PC-9 (cell line): ENCODE results near the gene AP3B1. TPM values are rescaled to one million over a fixed set of nuclear protein-coding genes. Genes with fewer than 3 reads are reported as not detected.

ENCODE experiments used
- BruUV-seq: library from RNA; stranded (reverse); fragments of 400-500 nt; replicated peaks from 2 replicates; lab custom pipeline; 2021; lab: Mats Ljungman, UMichigan
- CTCF ChIA-PET: fragments of 300-600 bp; sonication (Branson Sonifier 250); formaldehyde crosslinking; loops from one replicate; lab custom pipeline; 2022; ENCODE audit warnings: antibody characterized with exemption; lab: Charles Lee
- POLR2A ChIA-PET: fragments of 300-600 bp; sonication (Branson Sonifier 250); formaldehyde crosslinking; loops from one replicate; lab custom pipeline; 2022; ENCODE audit warnings: antibody characterized with exemption; ENCODE audit not compliant: unreplicated experiment; lab: Charles Lee
- DNase-seq, 2 experiments: peaks; one replicate each; pipeline versions ENCODE4 v3.0.0 to v3.0.0-alpha.2; 2015 to 2022; ENCODE audit warnings: mixed read lengths in 1 of 2
- H2AFZ ChIP-seq: fragments of 200-600 bp; sonication (generic); 2 replicates; pipeline ENCODE4 v1.8.1; 2017; ENCODE audit warnings: antibody characterized with exemption
- H3F3A ChIP-seq: fragments of 200-600 bp; sonication (generic); 2 replicates; pipeline ENCODE4 v1.8.1; 2017; ENCODE audit warnings: antibody characterized with exemption, mild to moderate bottlenecking, low read depth; ENCODE audit not compliant: insufficient read depth
- H3K27ac ChIP-seq: fragments of 200-600 bp; sonication (generic); 2 replicates; pipeline ENCODE4 v1.6.1; 2016; ENCODE audit warnings: mixed run types
- H3K27me3 ChIP-seq: fragments of 200-600 bp; sonication (generic); 2 replicates; pipeline ENCODE4 v1.6.1; 2016; ENCODE audit warnings: low read depth, mixed run types; ENCODE audit not compliant: insufficient read depth
- H3K36me3 ChIP-seq: fragments of 200-600 bp; sonication (generic); 2 replicates; pipeline ENCODE4 v1.6.1; 2016; ENCODE audit warnings: low read depth, mixed run types
- H3K4me1 ChIP-seq: fragments of 200-600 bp; sonication (generic); replicated peaks from 2 replicates; pipeline ENCODE4 v1.6.1; 2016; ENCODE audit warnings: mixed run types; ENCODE audit not compliant: insufficient read depth
- H3K4me2 ChIP-seq: fragments of 200-600 bp; sonication (generic); 2 replicates; pipeline ENCODE4 v1.6.1; 2017; ENCODE audit warnings: mixed run types
- H3K4me3 ChIP-seq: fragments of 200-600 bp; sonication (generic); 2 replicates; pipeline ENCODE4 v1.6.1; 2016; ENCODE audit warnings: mixed run types
- H3K79me2 ChIP-seq: fragments of 200-600 bp; sonication (generic); 2 replicates; pipeline ENCODE4 v1.6.1; 2017; ENCODE audit warnings: low read depth, mixed run types
- H3K9me2 ChIP-seq: fragments of 200-600 bp; sonication (generic); 2 replicates; pipeline ENCODE4 v1.8.1; 2017; ENCODE audit warnings: mild to moderate bottlenecking; ENCODE audit not compliant: insufficient read depth
- H3K9me3 ChIP-seq: fragments of 200-600 bp; sonication (generic); 2 replicates; pipeline ENCODE4 v1.8.1; 2016; ENCODE audit warnings: low read depth; ENCODE audit not compliant: insufficient read depth
- H4K20me1 ChIP-seq: fragments of 200-600 bp; sonication (generic); 2 replicates; pipeline ENCODE4 v1.8.1; 2017; ENCODE audit not compliant: insufficient read depth
- CTCF ChIP-seq: fragments of 200-600 bp; sonication (generic); conservative IDR thresholded peaks from 2 replicates; pipeline ENCODE4 v1.6.1; 2017; ENCODE audit warnings: mixed run types, antibody characterized with exemption, mild to moderate bottlenecking, moderate library complexity
- EZH2 ChIP-seq: fragments of 200-600 bp; sonication (generic); IDR thresholded peaks from 2 replicates; pipeline ENCODE4 v1.8.0; 2017; ENCODE audit warnings: antibody characterized with exemption, low read depth
- intact Hi-C: fragments of 100-400 bp; cut with micrococcal nuclease; formaldehyde crosslinking; loops from one replicate; pipeline ENCODE4 v1.10.0; 2022; ENCODE audit not compliant: unreplicated experiment
- total RNA-seq: library from RNA; stranded (reverse); gene quantifications from 2 replicates; pipeline ENCODE4 v1.2.3, GENCODE V29; 2021

Gene AP3B1
- total RNA-seq, 1 experiment from 2014 or later: 44.0 TPM

- no peak overlapping the region for H3K27ac ChIP-seq
- H2AFZ ChIP-seq: no peak overlapping the region
- no TSS peak for BruUV-seq
- H3K9me2 ChIP-seq: no peaks in the 10 kb centered on the region; the same call in 1 of the 2 replicates
- intact Hi-C loops: no loop called here
- H3K36me3 ChIP-seq: no peaks in the 10 kb centered on the region
- no peak overlapping the region for H3K4me2 ChIP-seq
- no peaks in the 10 kb centered on the region; the same call in 1 of the 2 replicates for H4K20me1 ChIP-seq
- H3K4me1 ChIP-seq: no peaks in the 10 kb centered on the region
- no peaks in the 10 kb centered on the region for H3K79me2 ChIP-seq
- H3K9me3 ChIP-seq: no peaks in the 10 kb centered on the region
- TF ChIP-seq CTCF: no peak
- TF ChIP-seq EZH2: no peak
- H3F3A ChIP-seq: no peaks in the 10 kb centered on the region
- no peak for DNase-seq
- H3K4me3 ChIP-seq: no peak overlapping the region
- no peaks in the 10 kb centered on the region for H3K27me3 ChIP-seq
- ChIA-PET POLR2A (no interaction called here), CTCF (no interaction called here)
Observed at GRCh38 chr5:78243639-78244038, 50.9 kb downstream of the AP3B1 start.

GRCh38 chr5:78243091-78243490 lies 51.4 kb downstream of the AP3B1 start:
- intact Hi-C loops: no loop called here
- POLR2A ChIA-PET: no interaction called here

GRCh38 chr5:78242001-78242400 lies 52.5 kb downstream of the AP3B1 start:
- CTCF ChIA-PET: no interaction called here
- no peak for DNase-seq
- no peak for TF ChIP-seq EZH2
- no peak for TF ChIP-seq CTCF
- BruUV-seq: no TSS peak
- Histone ChIP-seq H3K36me3 (no peaks in the 10 kb centered on the region), H3F3A (no peaks in the 10 kb centered on the region), H3K4me2 (no peak overlapping the region), H4K20me1 (no peaks in the 10 kb centered on the region), H3K9me2 (no peaks in the 10 kb centered on the region; the same call in 1 of the 2 replicates), H3K27ac (no peak overlapping the region), H3K27me3 (no peaks in the 10 kb centered on the region), H3K9me3 (no peaks in the 10 kb centered on the region), H3K4me3 (no peak overlapping the region), H3K4me1 (no peaks in the 10 kb centered on the region), H3K79me2 (no peaks in the 10 kb centered on the region), H2AFZ (no peak overlapping the region)
- intact Hi-C loops: no loop called here
- POLR2A ChIA-PET: no interaction called here

More at GRCh38 chr5:78243091-78243490, 51.4 kb downstream of the AP3B1 start:
- H2AFZ ChIP-seq: no peak overlapping the region
- no peak for DNase-seq
- no peaks in the 10 kb centered on the region for H3F3A ChIP-seq
- TF ChIP-seq EZH2 (no peak), CTCF (no peak)
- H3K9me2 ChIP-seq: no peaks in the 10 kb centered on the region; the same call in 1 of the 2 replicates
- H3K36me3 ChIP-seq: no peaks in the 10 kb centered on the region
- CTCF ChIA-PET: no interaction called here
- no peaks in the 10 kb centered on the region for H3K9me3 ChIP-seq
- no TSS peak for BruUV-seq
- H3K27ac ChIP-seq: no peak overlapping the region
- no peaks in the 10 kb centered on the region for H3K4me1 ChIP-seq
- H3K4me2 ChIP-seq: no peak overlapping the region
- H3K79me2 ChIP-seq: no peaks in the 10 kb centered on the region
- no peaks in the 10 kb centered on the region for H3K27me3 ChIP-seq
- H3K4me3 ChIP-seq: no peak overlapping the region
- no peaks in the 10 kb centered on the region; the same call in 1 of the 2 replicates for H4K20me1 ChIP-seq
